HFFc6 (cell line): ENCODE results near the gene CLEC16A. TPM values are rescaled to one million over a fixed set of nuclear protein-coding genes. Genes with fewer than 3 reads are reported as not detected.

Source experiments
- DNase-seq: peaks from one replicate; pipeline ENCODE4 v3.0.0-alpha.2; 2018
- H3K27ac Mint-ChIP-seq: 2 replicates; pipeline ENCODE4 v1.8.0; 2020; ENCODE audit warnings: mild to moderate bottlenecking, mixed read lengths
- H3K27me3 Mint-ChIP-seq: 2 replicates; pipeline ENCODE4 v1.8.0; 2021; ENCODE audit warnings: mild to moderate bottlenecking, moderate library complexity, mixed read lengths; ENCODE audit not compliant: insufficient read depth
- H3K36me3 Mint-ChIP-seq: 2 replicates; pipeline ENCODE4 v1.8.0; 2021; ENCODE audit warnings: low read depth, mixed read lengths
- H3K4me1 Mint-ChIP-seq: 2 replicates; pipeline ENCODE4 v1.8.0; 2020; ENCODE audit warnings: low read depth, mixed read lengths
- H3K4me3 Mint-ChIP-seq: 2 replicates; pipeline ENCODE4 v1.8.0; 2020; ENCODE audit warnings: mild to moderate bottlenecking, moderate library complexity, mixed read lengths
- H3K9me3 Mint-ChIP-seq: 2 replicates; pipeline ENCODE4 v1.8.0; 2020; ENCODE audit warnings: mild to moderate bottlenecking, mixed read lengths
- CTCF ChIP-seq: fragments of 200-600 bp; sonication (generic); IDR thresholded peaks from 2 replicates; pipeline ENCODE4 v1.5.0; 2021; ENCODE audit warnings: antibody characterized with exemption, mild to moderate bottlenecking
- total RNA-seq, 6 experiments: library from RNA; stranded (reverse); fragmentation: NEBNext Ultra II Directional; extraction: Animal tissue kit (Norgen Biotek cat#: 25700); gene quantifications; 2 replicates in 1 of 6; 3 replicates in 5 of 6; pipeline ENCODE4 v1.2.3, GENCODE V29; 2021

CLEC16A gene
- total RNA-seq, 6 experiments from 2014 or later = 19.4 to 23.2 (median 21.2) TPM

- no peaks in the 10 kb centered on the region; the same call in 1 of the 2 replicates for H3K27me3 Mint-ChIP-seq
- H3K36me3 Mint-ChIP-seq = peaks cover 5% of the 10 kb centered on the region; the same call in 1 of the 2 replicates
- H3K4me3 Mint-ChIP-seq = peak overlapping the region; percentile 69
- no peak for TF ChIP-seq CTCF
- peaks cover 57% of the 10 kb centered on the region for H3K4me1 Mint-ChIP-seq
- H3K27ac Mint-ChIP-seq = peak overlapping the region; percentile 85
- peak; percentile 80 for DNase-seq
- H3K9me3 Mint-ChIP-seq = no peaks in the 10 kb centered on the region
Measured at GRCh38 chr16:11084484-11084875, 140.1 kb downstream of the CLEC16A start.

GRCh38 chr16:11084876-11085485 lies 140.6 kb downstream of the CLEC16A start:
- no peaks in the 10 kb centered on the region for H3K9me3 Mint-ChIP-seq
- peak overlapping the region; percentile 69 for H3K4me3 Mint-ChIP-seq
- peaks cover 5% of the 10 kb centered on the region; the same call in 1 of the 2 replicates for H3K36me3 Mint-ChIP-seq
- H3K27ac Mint-ChIP-seq = peak overlapping the region; percentile 85
- H3K27me3 Mint-ChIP-seq = no peaks in the 10 kb centered on the region; the same call in 1 of the 2 replicates
- H3K4me1 Mint-ChIP-seq = peaks cover 57% of the 10 kb centered on the region
- no peak for TF ChIP-seq CTCF
- DNase-seq = no peak

GRCh38 chr16:11085916-11086315 lies 141.6 kb downstream of the CLEC16A start:
- Mint-ChIP-seq H3K27ac (peak overlapping the region; percentile 23; the same call in 1 of the 2 replicates), H3K9me3 (no peaks in the 10 kb centered on the region), H3K4me3 (no peak overlapping the region), H3K36me3 (peaks cover 5% of the 10 kb centered on the region; the same call in 1 of the 2 replicates), H3K27me3 (no peaks in the 10 kb centered on the region; the same call in 1 of the 2 replicates), H3K4me1 (peaks cover 49% of the 10 kb centered on the region)
- no peak for TF ChIP-seq CTCF
- no peak for DNase-seq

- Mint-ChIP-seq H3K27me3 (no peaks in the 10 kb centered on the region; the same call in 1 of the 2 replicates), H3K4me3 (no peak overlapping the region), H3K9me3 (no peaks in the 10 kb centered on the region), H3K36me3 (peaks cover 5% of the 10 kb centered on the region; the same call in 1 of the 2 replicates), H3K27ac (no peak overlapping the region), H3K4me1 (peaks cover 40% of the 10 kb centered on the region)
- DNase-seq = no peak
- TF ChIP-seq CTCF = no peak
Measured at GRCh38 chr16:11087691-11088073, 143.3 kb downstream of the CLEC16A start.

GRCh38 chr16:11088074-11088730 lies 143.8 kb downstream of the CLEC16A start:
- H3K4me1 Mint-ChIP-seq = peaks cover 36% of the 10 kb centered on the region
- DNase-seq = no peak
- no peak overlapping the region for H3K27ac Mint-ChIP-seq
- no peaks in the 10 kb centered on the region for H3K9me3 Mint-ChIP-seq
- no peak overlapping the region for H3K4me3 Mint-ChIP-seq
- H3K36me3 Mint-ChIP-seq = peaks cover 5% of the 10 kb centered on the region; the same call in 1 of the 2 replicates
- H3K27me3 Mint-ChIP-seq = no peaks in the 10 kb centered on the region
- TF ChIP-seq CTCF = no peak
